Stimulated activated CD4-positive, alpha-beta T cell treated with anti-CD3 and anti-CD28 coated beads, Interleukin-15, amount 100 ng/mL, for 1 hour (primary cell): ENCODE data around the gene SH3BP5L.
"Not testable (repeated sequence)": the region's sequence is repeated elsewhere in the genome, so short reads cannot be mapped to it uniquely, and the experiment has no call there.

ENCODE experiments used
- DNase-seq, 2 donors: peaks; one replicate each; pipeline ENCODE4 v3.0.0-alpha.2; 2020; ENCODE audit warnings: low read depth in 1 of 2, low spot score in 1 of 2

Gene SH3BP5L

DNA sequence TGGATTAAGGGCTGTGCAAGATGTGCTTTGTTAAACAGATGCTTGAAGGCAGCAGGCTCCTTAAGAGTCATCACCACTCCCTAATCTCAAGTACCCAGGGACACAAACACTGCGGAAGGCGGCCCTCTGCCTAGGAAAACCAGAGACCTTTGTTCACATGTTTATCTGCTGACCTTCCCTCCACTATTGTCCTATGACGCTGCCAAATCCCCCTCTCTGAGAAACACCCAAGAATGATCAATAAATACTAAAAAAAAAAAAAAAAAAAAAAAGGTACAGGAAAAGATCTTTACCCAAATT, 5.0 kb upstream of the SH3BP5L start:
- not testable (repeated sequence) for DNase-seq

DNA sequence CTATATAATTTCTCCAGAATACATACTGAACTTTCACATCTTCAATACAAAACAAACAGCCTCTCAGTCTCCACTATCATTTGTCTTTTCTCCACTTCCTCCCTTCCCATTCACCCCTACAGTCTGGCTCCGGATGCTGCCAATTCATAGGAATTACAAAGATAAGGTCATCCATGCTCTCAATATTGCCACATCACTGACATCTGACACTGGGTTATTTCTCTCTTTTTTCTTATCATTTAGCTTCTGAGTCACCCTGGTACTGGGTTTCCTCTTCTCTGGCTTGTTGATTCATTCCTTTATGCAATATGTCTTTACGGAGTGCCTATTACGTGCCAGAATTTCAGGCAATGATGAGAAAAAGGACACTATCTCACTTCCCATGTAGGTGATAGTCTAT, 3.1 kb upstream of the SH3BP5L start:
- DNase-seq: no peak

DNA sequence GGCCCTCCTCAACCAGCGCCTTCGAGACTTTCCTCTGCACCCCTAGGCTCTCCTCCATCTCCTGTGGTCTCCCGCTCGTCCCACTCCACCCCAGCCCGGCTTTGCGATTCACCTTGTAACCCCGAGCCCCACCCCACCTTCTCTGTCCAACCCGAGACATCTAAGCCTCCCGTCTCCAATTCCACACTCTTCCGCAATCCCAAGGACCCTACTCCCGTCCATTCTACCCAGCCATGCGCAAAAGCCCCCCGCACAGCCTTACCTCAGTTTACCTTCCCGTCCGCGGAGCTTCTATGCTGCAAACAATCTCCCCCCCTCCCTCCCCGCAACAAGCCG, 174 bp downstream of the SH3BP5L start:
- no peak for DNase-seq

DNA sequence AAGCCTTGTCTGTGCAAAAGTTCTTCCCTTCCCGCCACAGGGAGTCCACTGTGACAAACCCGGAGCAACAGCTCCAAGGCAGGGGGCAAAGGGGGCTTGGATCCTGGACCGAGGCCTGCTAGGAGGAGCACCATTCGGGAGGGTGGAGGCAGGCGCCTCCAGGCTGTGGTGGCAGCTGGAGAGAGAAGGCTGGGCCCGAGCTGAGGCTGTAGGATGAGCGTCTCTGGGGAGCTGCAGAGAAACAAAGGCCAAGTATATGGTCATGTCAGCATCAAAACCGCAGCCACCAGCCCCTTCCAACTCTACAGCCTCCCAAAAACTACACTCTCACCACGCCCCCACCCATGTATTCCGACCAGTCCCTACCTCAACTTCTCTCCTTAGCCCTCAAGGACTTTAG, 579 bp downstream of the SH3BP5L start:
- no peak for DNase-seq

DNA sequence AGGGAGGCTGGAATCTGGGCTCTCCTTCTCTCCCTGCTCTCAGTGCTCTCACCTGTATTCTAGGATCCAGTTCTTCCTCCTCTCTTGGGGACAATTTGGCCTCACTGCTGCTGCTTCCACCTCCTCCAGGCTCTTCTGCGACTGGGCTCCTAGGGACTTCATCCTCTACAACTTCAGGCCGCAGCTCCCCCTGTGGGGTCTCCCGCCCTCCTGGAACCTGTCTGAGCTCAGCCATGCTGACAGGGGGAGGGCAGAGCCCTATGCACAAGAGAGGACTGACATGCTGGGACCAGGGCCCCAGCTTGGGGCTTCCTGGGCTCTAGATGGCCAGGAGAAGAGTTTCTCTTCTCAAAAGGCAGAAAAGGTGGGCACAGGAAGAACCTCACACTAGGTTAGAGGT, 1.0 kb downstream of the SH3BP5L start:
- DNase-seq: no peak

DNA sequence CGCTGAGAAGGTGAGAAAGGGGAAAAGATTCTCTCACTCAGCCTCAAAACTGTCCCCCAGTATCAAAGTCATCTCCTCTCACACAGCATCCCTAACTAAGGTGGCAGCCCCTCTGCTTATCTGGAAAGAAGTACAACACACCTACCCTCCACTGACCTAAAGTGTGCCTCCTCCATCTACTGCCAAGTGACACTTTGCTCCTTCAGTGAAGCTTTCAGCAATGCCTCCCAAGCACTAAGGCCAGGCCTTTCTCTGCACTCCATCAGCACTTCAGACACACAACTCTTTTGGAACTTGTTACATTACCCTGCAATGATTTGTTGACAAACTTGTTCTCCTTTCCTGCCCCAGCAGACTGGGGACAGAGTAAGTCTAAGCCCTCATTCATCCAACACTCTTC, 1.4 kb downstream of the SH3BP5L start:
- DNase-seq: no peak

DNA sequence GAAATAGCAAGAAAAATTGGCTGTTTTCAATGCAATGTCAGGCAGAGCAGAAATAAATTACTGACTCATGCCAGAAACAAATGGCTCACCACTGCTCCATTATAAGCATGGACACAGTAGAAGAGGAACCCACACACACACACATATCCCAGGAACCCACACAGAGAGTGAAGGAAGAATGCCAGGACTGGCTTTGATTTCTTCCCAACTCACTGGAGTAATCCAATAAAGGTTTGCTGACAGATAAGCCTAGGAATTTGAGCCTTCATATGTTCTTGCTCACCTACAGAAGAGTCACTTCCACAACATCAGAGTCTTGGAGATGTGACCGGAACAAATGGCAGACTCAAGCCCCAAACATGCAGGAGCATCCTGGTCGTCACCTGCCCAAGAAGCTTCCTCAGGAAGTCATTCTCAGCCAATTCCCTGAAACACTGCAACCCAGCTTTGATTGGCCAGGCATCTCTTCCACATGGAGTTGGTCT, 2.2 kb downstream of the SH3BP5L start:
- DNase-seq: no peak

DNA sequence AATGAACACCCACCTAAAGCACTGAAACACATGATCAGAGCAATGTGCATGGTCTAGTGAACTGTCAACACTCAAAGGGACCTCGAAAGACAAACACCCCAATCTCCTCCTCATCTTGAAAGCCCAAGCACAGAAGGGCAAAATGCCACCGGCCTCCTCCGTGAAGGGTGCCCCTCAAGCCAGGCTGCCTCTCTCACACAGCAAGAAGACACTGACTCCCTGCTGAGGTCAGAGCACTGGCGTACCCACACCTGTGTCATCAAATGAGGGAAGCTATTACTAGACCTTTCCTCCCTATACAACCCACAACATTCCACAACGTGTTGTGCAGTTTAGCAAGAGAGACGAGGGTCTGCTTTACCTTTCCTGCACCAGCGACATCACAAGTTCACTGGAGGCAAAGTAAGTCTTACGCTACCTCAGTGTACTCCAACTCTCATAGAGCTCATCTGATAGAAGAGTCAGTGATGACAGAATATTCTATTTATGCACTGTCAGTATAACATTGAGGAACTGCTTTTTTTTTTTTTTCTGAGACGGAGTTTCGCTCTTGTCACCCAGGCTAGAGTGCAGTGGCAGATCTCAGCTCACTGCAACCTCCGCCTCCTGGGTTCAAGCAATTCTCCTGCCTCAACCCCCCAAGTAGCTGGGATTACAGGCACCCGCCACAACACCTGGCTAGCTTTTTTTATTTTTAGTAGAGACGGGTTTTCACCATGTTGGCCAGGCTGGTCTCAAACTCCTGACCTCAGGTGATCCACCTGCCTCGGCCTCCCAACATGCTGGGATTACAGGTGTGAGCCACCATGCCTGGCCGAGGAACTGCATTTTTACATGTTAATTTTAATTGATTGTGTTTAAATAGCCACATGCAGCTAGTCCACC, 3.3 kb downstream of the SH3BP5L start:
- DNase-seq: no peak

DNA sequence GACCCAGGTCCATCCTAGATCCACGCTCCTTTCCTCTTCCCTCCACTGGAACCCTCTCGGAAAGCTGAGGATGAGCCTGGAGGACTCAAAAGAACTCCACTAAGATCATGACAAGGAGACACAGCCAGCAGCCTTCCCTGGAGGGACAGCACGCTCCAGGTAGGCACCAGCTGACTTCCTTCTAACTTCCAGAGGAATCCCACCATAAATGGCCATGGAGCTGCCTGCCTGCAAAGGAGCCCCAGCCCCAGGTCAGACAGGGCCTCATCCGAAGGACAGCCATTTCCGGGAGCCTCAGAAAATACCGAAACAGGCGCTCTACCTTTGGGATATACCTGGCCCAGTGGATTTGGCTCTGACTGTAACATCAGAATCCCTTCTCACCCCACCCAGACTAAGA, 4.1 kb downstream of the SH3BP5L start:
- DNase-seq: no peak

DNA sequence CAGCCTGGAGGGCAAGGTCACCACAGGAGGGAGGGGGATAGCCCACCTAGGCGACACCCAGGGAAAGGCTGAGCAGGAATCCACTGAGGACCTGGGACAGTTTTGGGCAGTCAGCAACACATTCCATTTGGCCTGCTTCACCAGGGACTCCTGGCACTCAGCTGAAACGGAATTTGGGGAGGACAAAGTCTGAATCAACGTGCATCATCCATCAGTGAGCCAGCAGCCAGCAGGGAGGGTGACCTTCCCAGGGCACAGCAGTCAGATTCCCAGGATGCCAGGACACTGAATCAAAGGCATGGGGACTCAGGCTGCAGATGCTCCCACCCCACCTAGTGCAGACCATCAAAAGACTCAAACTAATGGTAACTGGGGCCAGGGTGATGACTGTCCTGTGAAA, 4.6 kb downstream of the SH3BP5L start:
- DNase-seq: no peak

DNA sequence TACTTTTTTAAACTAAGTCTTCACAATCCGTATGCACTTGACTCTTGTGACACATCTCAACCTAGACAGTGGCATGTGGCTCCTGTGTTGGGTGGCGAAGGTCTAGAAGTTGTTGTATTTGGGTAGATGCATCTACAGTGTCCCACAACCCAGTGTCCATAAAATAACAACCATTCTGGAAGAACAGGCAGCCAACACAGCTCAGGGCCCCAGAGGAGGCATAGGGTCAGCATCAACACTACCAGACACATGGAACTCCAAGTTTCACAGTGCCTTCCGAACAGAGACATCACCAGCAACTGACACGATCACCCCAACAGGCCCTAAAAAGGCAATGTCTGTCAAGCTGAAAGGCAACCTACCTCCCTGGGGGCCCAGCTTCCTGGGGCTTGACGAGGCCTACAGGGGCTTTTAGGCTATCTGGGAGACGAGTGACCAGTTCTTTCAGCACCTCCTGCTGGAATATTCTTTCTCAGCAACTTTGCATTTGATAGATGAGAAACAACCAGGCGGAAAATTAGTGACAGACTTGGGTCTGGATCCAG, 5.6 kb downstream of the SH3BP5L start:
- no peak for DNase-seq

DNA sequence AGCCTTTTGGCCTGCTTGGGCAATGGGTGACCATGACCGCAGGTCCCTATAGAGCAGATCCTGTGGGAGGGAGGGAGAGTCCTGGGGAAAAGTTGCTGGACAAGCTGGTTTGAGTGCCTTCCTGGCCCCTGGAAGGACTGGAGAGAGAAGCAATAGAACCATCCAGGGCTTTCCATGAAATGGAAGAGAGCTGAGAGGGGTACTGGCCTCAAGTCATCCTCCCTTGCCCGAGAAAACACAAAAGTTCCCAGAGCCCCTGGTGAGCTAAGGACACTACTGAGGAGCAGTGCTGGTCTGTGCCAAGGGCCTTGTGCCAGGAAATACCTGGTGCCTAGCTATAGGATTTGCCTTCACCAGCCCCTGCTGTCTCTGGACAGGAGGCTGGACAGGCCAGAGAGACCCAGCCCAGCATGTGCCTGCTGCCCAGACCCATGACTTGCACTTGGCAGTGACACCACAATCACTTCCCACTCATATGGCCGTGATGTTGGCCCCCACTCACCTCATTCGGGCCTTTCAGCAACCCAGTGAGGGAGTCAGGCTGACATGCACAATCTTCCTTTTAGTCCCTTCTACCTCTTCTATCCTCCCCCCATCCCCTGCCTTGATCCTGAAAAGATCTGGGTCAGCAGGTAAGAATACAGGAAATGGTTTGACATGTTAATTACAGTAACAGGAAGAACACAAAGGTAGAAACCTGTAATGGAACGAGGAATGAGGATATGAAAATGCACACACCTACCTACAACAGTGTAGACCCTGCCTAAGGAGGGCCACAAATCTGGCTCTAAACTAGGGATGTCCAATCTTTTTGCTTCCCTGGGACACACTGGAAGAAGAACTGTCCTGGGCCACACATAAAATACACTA, 7.0 kb downstream of the SH3BP5L start:
- no peak for DNase-seq

DNA sequence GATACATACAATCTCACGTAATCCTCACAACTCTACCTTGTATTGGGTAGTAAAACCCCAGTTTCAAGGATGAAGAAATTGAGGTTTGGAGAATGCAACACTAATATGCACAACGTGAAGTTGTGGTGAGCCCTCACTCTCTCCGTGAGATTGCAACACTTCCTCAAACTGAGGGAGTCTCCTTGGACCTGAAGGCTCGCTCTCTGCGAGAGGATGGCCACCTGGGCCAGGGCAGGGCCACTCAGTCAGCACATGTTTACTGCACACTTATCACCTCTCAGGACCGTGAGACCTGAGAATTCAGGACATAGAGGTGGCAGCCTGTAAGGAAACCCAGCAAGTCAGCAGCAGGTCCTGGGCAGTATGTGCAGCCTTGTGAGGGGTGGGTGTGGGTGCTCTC, 8.7 kb downstream of the SH3BP5L start:
- DNase-seq: no peak

DNA sequence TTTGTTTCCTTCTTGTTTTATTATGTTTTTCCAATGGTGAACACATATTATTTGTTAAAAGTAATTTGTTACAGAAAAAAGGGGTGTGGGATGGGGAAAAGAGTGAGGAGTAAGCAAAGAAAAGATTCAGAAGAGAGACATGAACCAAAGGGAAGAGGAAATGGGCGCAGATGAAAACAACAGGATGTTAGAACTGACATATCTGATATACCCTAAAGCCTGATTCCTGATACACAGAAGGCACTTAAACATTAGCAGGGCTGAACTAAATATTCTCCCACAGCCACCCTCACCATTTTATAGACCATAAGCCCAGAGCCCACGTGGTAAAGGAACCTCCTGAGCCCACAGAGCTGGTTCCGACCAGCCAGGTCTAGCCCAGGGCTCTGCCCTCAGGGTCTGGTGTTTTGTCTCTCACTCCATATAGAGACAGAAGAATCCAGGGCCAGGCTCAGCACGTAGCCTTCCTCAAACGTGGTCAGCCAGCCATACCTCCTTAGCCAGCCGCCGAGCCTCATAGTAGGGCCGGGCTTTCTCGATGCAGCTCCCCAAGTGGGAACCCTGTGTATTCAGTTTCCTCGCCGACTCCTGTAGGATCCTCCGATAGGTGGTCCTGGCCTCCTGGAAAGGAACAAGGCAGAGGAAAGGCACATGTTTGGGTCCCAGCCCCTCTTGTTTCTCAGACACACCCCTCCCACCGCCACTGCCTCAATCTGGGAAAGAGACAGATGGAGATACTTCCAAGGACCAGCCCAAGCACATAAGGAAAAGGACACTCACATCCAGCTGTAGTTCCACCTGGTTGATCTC, 9.5 kb downstream of the SH3BP5L start:
- DNase-seq: no peak

DNA sequence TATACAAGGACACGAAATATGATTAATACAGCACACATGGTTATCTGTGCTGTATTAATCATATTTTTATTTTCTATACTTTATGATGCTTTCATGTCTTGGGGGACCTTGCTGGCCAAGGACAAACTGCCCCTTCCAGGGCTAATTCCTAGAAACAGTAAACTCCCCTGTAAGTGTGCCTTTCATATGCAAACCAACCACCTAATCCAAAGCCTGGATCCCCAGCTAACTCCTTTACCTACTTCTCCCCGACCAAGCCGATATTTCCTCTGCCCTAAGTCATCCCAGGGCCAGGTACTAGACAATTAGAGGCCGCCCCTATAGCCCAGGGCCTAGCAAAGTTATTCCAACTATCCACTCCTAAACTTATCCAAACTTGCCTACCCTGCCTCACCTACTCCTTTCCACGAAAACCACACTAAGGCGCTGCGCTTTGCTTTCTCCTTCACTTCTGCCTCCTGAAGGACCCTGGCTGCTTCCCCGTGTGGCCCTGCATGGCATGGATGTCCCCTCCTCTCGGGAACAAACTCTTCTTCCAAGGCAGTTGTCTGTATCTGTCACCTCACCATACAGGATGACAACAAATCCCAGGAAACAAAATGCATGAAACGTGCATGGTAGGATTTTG, 10.2 kb downstream of the SH3BP5L start:
- no peak for DNase-seq

DNA sequence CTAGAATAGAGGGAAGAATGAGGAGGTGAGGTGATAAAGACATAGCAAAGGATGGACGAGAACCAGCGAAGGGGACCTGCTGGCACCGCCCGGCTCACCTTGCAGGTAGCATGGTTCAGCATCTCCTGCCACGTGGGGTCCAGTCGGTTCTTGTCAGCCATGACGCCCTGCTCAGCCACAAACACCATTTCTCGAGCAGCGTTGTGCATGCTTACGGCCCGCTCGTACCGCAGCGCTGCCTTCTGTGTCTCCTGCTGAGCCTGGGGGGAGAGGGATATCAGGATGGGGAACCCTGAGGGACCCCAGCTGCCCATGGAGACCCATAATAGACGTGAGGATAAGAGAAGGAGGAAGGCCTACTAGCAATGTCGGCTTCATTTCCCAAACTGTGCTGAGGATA, 11.4 kb downstream of the SH3BP5L start:
- DNase-seq: no peak

DNA sequence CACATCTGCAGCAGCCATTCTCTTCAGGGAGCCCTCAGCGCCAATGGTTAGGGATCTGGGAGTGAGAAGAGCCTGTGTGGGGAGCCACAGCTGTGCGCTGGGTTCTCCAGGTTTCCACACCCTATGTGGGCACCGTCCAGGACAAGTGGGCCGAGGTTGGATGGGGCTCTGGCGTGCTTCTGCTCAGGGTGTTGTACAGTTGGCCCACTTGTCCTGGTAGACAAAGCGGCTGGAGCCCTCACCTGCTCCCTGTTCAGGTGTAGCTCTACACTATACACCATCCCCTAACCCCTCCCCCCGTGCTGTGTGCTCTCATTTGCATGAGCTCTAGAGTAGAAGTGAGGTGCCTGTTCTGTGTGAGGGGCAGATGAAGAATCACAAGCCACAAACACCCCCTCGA, 12.2 kb downstream of the SH3BP5L start:
- no peak for DNase-seq

DNA sequence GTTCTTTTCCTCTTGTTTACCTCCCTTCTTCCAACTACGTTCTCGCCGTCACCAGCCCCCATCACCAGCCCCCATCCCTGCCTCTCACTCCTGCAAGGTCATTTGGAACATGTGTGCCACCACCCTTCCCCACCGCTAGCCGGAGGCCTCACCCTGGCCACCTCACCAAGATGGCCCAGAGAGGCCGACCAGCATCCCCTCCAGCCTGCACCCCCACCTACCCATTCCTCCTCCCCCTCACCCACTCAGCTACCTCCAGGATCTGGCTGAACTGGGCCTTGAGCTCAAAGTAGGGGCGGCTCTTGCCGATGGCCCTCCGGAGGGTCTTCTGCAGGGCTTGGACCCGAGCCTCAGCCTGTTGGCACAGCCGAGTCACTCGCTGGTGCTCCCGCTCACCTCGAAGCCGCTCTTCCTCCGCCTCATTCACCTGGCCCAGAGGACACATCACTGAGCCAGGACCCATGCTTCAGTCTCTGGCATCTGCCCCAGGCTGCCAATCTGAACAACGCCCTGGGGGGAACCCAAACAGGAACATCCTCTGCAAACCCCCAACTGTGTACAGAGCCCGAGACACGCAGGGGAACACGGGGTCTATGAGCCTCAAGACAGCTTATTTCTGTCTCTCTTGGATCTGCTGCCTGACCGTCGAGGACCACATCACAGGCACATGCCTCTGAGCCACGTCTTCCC, 12.8 kb downstream of the SH3BP5L start:
- no peak for DNase-seq

DNA sequence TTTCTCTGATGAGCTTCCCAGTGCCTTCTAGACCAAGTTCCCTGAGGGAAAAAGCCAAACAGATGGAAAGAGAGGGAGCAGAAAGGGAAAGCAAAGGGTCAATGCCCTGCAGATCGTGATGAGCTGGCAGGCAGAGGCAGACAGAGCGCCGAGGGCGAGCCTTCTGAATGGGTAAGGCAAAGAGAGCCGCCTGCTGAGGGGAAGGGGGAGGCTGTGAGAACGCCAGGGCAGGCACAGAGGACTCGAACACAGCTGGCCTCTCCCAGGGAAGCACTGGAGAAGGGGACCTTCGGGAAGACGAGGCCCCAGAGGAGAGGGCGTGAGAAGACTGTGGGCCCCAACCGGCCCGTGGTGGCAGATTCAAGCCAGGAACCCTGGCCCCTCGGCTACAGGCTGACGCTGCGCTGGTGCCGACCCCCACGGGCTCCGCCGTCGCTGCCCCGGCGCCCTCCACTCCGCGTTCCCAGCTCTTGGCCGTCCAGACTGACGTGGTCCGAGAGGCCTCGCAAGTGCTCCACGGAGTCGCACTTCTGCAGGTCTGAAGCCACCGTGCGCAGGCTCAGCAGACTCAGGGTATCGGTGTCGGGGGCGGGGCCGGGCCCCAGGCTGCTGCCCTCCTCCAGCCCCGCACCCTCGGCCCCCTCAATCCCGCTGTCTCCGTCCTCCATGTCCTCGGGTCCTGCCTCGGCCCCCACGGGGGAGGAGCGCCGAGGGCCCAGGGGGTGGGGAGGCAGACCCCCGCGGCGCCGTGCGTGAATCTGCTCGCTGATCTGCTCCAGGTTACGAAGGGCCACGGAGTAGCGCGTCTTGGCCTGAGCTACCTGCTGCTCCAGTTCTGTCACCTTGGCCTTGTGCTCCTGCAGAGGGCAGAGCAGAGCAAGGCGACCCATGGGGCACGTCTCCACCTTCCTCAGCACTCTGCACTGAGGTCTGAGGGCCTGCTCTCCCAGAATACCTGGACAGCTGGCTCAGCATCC, 13.9 kb downstream of the SH3BP5L start:
- DNase-seq: no peak
